Activated naive CD4-positive, alpha-beta T cell treated with anti-CD3 and anti-CD28 coated beads, Interleukin-2, amount 50 U/mL, for 72 hours (primary cell): Measurements from ENCODE around the gene LOC128125822.
"Not testable (repeated sequence)": the region's sequence is repeated elsewhere in the genome, so short reads cannot be mapped to it uniquely, and the experiment has no call there.

ENCODE experiments used
- ATAC-seq, 2 donors: fragments of 150-1000 bp; cut with Tn5 transposase; 2 replicates each; pipeline ENCODE4 v1.10.0; 2021; ENCODE audit warnings: mild to moderate bottlenecking in 2 of 2, moderate library complexity in 2 of 2
- DNase-seq, 2 donors: peaks; one replicate each; pipeline ENCODE4 v3.0.0; 2021 to 2022; ENCODE audit warnings: low spot score in 2 of 2
- H3K27ac Mint-ChIP-seq, 2 donors: one replicate each; pipeline ENCODE4 v1.8.0; 2022; ENCODE audit warnings: mild to moderate bottlenecking in 2 of 2, mixed read lengths in 2 of 2
- H3K36me3 Mint-ChIP-seq, 2 donors: one replicate each; pipeline ENCODE4 v1.8.0; 2022; ENCODE audit warnings: mixed read lengths in 2 of 2
- H3K9me3 Mint-ChIP-seq, 2 donors: one replicate each; pipeline ENCODE4 v1.8.0; 2022; ENCODE audit warnings: mixed read lengths in 2 of 2

LOC128125822 gene

GRCh38 chr6:63573076-63573898 lies 1.0 kb downstream of the LOC128125822 start:
- ATAC-seq, result peak; percentile 33 to 35
- DNase-seq, result peak; percentile 58 to 73

GRCh38 chr6:63573899-63574553 lies 1.7 kb downstream of the LOC128125822 start:
- peak in 1 of 2 donors; percentile 3 for ATAC-seq
- Mint-ChIP-seq H3K9me3 (no peaks in the 10 kb centered on the region), H3K27ac (peak overlapping the region; percentile 93 to 96), H3K36me3 (peaks cover 19 to 22% of the 10 kb centered on the region in 2 donors)
- peak in 1 of 2 donors; percentile 58 for DNase-seq

More at GRCh38 chr6:63573076-63573898, 1.0 kb downstream of the LOC128125822 start:
- peak overlapping the region; percentile 93 to 96 for H3K27ac Mint-ChIP-seq
- peaks cover 19 to 22% of the 10 kb centered on the region in 2 donors for H3K36me3 Mint-ChIP-seq
- no peaks in the 10 kb centered on the region for H3K9me3 Mint-ChIP-seq

GRCh38 chr6:63574554-63574900 lies 2.2 kb downstream of the LOC128125822 start:
- Mint-ChIP-seq H3K27ac (peak overlapping the region; percentile 93 to 96), H3K36me3 (peaks cover 19 to 22% of the 10 kb centered on the region in 2 donors), H3K9me3 (no peaks in the 10 kb centered on the region)
- ATAC-seq (no peak), DNase-seq (no peak)

- Mint-ChIP-seq H3K9me3 (no peaks in the 10 kb centered on the region), H3K27ac (no peak overlapping the region), H3K36me3 (peaks cover 19 to 36% of the 10 kb centered on the region in 2 donors)
- DNase-seq (no peak), ATAC-seq (no peak)
Observed at GRCh38 chr6:63576147-63576772, 4.0 kb downstream of the LOC128125822 start.

- DNase-seq (no peak), ATAC-seq (no peak)
- Mint-ChIP-seq H3K36me3 (peaks cover 19 to 36% of the 10 kb centered on the region in 2 donors), H3K27ac (no peak overlapping the region), H3K9me3 (no peaks in the 10 kb centered on the region)
Observed at GRCh38 chr6:63576985-63577712, 4.9 kb downstream of the LOC128125822 start.

GRCh38 chr6:63578757-63579156 lies 6.5 kb downstream of the LOC128125822 start:
- ATAC-seq, result no peak
- Mint-ChIP-seq H3K36me3 (peaks cover 16 to 41% of the 10 kb centered on the region in 2 donors), H3K9me3 (no peaks in the 10 kb centered on the region), H3K27ac (no peak overlapping the region)
- DNase-seq, result no peak

- ATAC-seq (no peak), DNase-seq (no peak)
- Mint-ChIP-seq H3K36me3 (peaks cover 4 to 30% of the 10 kb centered on the region in 2 donors), H3K9me3 (no peaks in the 10 kb centered on the region), H3K27ac (no peak overlapping the region)
Observed at GRCh38 chr6:63579937-63580703, 7.8 kb downstream of the LOC128125822 start.

- peaks cover 4 to 30% of the 10 kb centered on the region in 2 donors for H3K36me3 Mint-ChIP-seq
Observed at GRCh38 chr6:63580704-63580961, 8.4 kb downstream of the LOC128125822 start.

GRCh38 chr6:63581355-63582013 lies 9.2 kb downstream of the LOC128125822 start:
- H3K9me3 Mint-ChIP-seq, result no peaks in the 10 kb centered on the region
- H3K36me3 Mint-ChIP-seq, result peaks cover under 1 to 26% of the 10 kb centered on the region in 2 donors
- no peak overlapping the region for H3K27ac Mint-ChIP-seq
- DNase-seq (no peak), ATAC-seq (no peak)

More at GRCh38 chr6:63580704-63580961, 8.4 kb downstream of the LOC128125822 start:
- no peak overlapping the region for H3K27ac Mint-ChIP-seq
- H3K9me3 Mint-ChIP-seq, result no peaks in the 10 kb centered on the region
- no peak for DNase-seq
- no peak for ATAC-seq

- Mint-ChIP-seq H3K9me3 (no peaks in the 10 kb centered on the region), H3K36me3 (peaks cover 0 to 20% of the 10 kb centered on the region in 2 donors), H3K27ac (no peak overlapping the region)
- ATAC-seq (no peak), DNase-seq (no peak)
Observed at GRCh38 chr6:63582579-63583231, 10.4 kb downstream of the LOC128125822 start.

- ATAC-seq (peak in 1 of 2 donors; percentile 16), DNase-seq (no peak)
- Mint-ChIP-seq H3K36me3 (peaks cover 0 to 20% of the 10 kb centered on the region in 2 donors), H3K9me3 (no peaks in the 10 kb centered on the region), H3K27ac (no peak overlapping the region)
Observed at GRCh38 chr6:63584125-63584514, 11.8 kb downstream of the LOC128125822 start.

- peak in 1 of 2 donors; percentile 14 for ATAC-seq
- H3K36me3 Mint-ChIP-seq, result peaks cover 0 to 20% of the 10 kb centered on the region in 2 donors
- no peak for DNase-seq
Observed at GRCh38 chr6:63584566-63584965, 12.3 kb downstream of the LOC128125822 start.

GRCh38 chr6:63585652-63586051 lies 13.4 kb downstream of the LOC128125822 start:
- not testable (repeated sequence) for DNase-seq, ATAC-seq, H3K36me3 Mint-ChIP-seq, H3K9me3 Mint-ChIP-seq
- H3K27ac Mint-ChIP-seq, result peak overlapping the region in 1 of 2 donors; percentile 20

More at GRCh38 chr6:63584566-63584965, 12.3 kb downstream of the LOC128125822 start:
- H3K9me3 Mint-ChIP-seq, result no peaks in the 10 kb centered on the region
- peak overlapping the region in 1 of 2 donors; percentile 13 for H3K27ac Mint-ChIP-seq

GRCh38 chr6:63589952-63590411 lies 17.7 kb downstream of the LOC128125822 start:
- no peak overlapping the region for H3K27ac Mint-ChIP-seq
- no peaks in the 10 kb centered on the region for H3K36me3 Mint-ChIP-seq
- H3K9me3 Mint-ChIP-seq, result no peaks in the 10 kb centered on the region
- no peak for DNase-seq
- ATAC-seq, result no peak

- H3K36me3 Mint-ChIP-seq, result no peaks in the 10 kb centered on the region
- DNase-seq, result no peak
- no peak overlapping the region for H3K27ac Mint-ChIP-seq
- H3K9me3 Mint-ChIP-seq, result no peaks in the 10 kb centered on the region
- no peak for ATAC-seq
Observed at GRCh38 chr6:63592886-63593285, 20.6 kb downstream of the LOC128125822 start.
